HepG2 (cell line): ENCODE measurements around the gene TMCC1. TPM values are rescaled to one million over a fixed set of nuclear protein-coding genes. Genes with fewer than 3 reads are reported as not detected.

Source experiments
- CCDC6 ChIP-seq: sonication (generic); formaldehyde crosslinking; IDR thresholded peaks from 2 replicates; pipeline ENCODE4 v1.8.1; 2022; ENCODE audit warnings: mild to moderate bottlenecking, missing genetic modification reagents, moderate library complexity
- CEBPB ChIP-seq: IDR thresholded peaks from 2 replicates; pipeline ENCODE4 v1.6.1; 2011; ENCODE audit warnings: low read depth, low read length, improper control_type of control experiment, borderline replicate concordance
- CEBPG ChIP-seq: IDR thresholded peaks from 2 replicates; pipeline ENCODE4 v1.6.1; 2016
- ERF ChIP-seq: IDR thresholded peaks from 2 replicates; pipeline ENCODE4 v1.6.1; 2018; ENCODE audit warnings: missing biosample characterization, missing genetic modification reagents
- GTF3A ChIP-seq: sonication (generic); formaldehyde crosslinking; conservative IDR thresholded peaks from 2 replicates; pipeline ENCODE4 v1.4.0; 2020; ENCODE audit warnings: mild to moderate bottlenecking, missing genetic modification reagents
- HNRNPL ChIP-seq: fragments of 200-400 bp; formaldehyde crosslinking; IDR thresholded peaks from 2 replicates; pipeline ENCODE4 v1.6.1; 2017; ENCODE audit warnings: mild to moderate bottlenecking, low read depth, low read length
- HNRNPUL1 ChIP-seq: fragments of 200-400 bp; formaldehyde crosslinking; IDR thresholded peaks from 2 replicates; pipeline ENCODE4 v1.6.1; 2017; ENCODE audit warnings: low read depth, mild to moderate bottlenecking, low read length, moderate library complexity
- PHF21A ChIP-seq: sonication (generic); formaldehyde crosslinking; IDR thresholded peaks from 2 replicates; pipeline ENCODE4 v1.5.0; 2020; ENCODE audit warnings: mild to moderate bottlenecking, missing genetic modification reagents
- RFX5 ChIP-seq: IDR thresholded peaks from 2 replicates; pipeline ENCODE4 v1.6.1; 2011; ENCODE audit warnings: low read depth, low read length, improper control_type of control experiment
- SAP130 ChIP-seq: IDR thresholded peaks from 2 replicates; pipeline ENCODE4 v1.6.1; 2016; ENCODE audit warnings: low read depth
- SUZ12 ChIP-seq: fragments of 150-350 bp; IDR thresholded peaks from 2 replicates; pipeline ENCODE4 v1.6.1; 2014; ENCODE audit warnings: low read depth, low read length
- ZBTB7A ChIP-seq: sonication (generic); formaldehyde crosslinking; IDR thresholded peaks from 2 replicates; pipeline ENCODE4 v1.8.0; 2022; ENCODE audit warnings: mild to moderate bottlenecking, missing genetic modification reagents
- ZNF180 ChIP-seq: sonication (generic); formaldehyde crosslinking; IDR thresholded peaks from 2 replicates; pipeline ENCODE4 v1.4.0; 2020; ENCODE audit warnings: low read depth, missing genetic modification reagents, borderline replicate concordance
- ZNF20 ChIP-seq: sonication (generic); formaldehyde crosslinking; IDR thresholded peaks from 2 replicates; pipeline ENCODE4 v1.4.0; 2020; ENCODE audit warnings: mild to moderate bottlenecking, moderate library complexity, missing genetic modification reagents
- ZNF256 ChIP-seq: sonication (generic); formaldehyde crosslinking; conservative IDR thresholded peaks from 2 replicates; pipeline ENCODE4 v1.4.0; 2020; ENCODE audit warnings: missing genetic modification reagents
- ZNF510 ChIP-seq: sonication (generic); formaldehyde crosslinking; IDR thresholded peaks from 2 replicates; pipeline ENCODE4 v1.4.0; 2020; ENCODE audit warnings: low read depth, mild to moderate bottlenecking, missing genetic modification reagents
- ZNF598 ChIP-seq: sonication (generic); formaldehyde crosslinking; IDR thresholded peaks from 2 replicates; pipeline ENCODE4 v1.5.1; 2020; ENCODE audit warnings: mild to moderate bottlenecking, missing genetic modification reagents, borderline replicate concordance
- ZNF7 ChIP-seq: IDR thresholded peaks from 2 replicates; pipeline ENCODE4 v1.6.1; 2016; ENCODE audit warnings: missing biosample characterization, missing genetic modification reagents
- ZNF703 ChIP-seq: sonication (generic); formaldehyde crosslinking; IDR thresholded peaks from 2 replicates; pipeline ENCODE4 v1.5.1; 2020; ENCODE audit warnings: missing genetic modification reagents, mild to moderate bottlenecking, moderate library complexity, borderline replicate concordance
- ZNF883 ChIP-seq: sonication (generic); formaldehyde crosslinking; IDR thresholded peaks from 2 replicates; pipeline ENCODE4 v1.5.1; 2020; ENCODE audit warnings: mild to moderate bottlenecking, missing genetic modification reagents; ENCODE audit errors: not compliant biosample characterization
- ZNF891 ChIP-seq: sonication (generic); formaldehyde crosslinking; IDR thresholded peaks from 2 replicates; pipeline ENCODE4 v1.5.0; 2020; ENCODE audit warnings: mild to moderate bottlenecking, missing genetic modification reagents
- polyA plus RNA-seq, 8 experiments: library from polyadenylated mRNA; depleted of rRNA in 3 of 8; stranded (reverse) in 7 of 8; unstranded in 1 of 8; fragments of >200 nt; fragmentation: Illumina TruSeq in 4 of 8; extraction: Trizol in 4 of 8; gene quantifications; 2 replicates each; pipeline versions ENCODE4 v1.2.1 to v1.2.3, GENCODE V29; 2011 to 2016; ENCODE audit warnings: low read depth in 4 of 8, missing spikeins in 1 of 8, mixed read lengths in 1 of 8; ENCODE audit not compliant: insufficient read depth in 1 of 8
- total RNA-seq, 5 experiments: library from RNA; depleted of rRNA; stranded (reverse); fragments of >200 nt; fragmentation: Illumina TruSeq; extraction: Trizol; gene quantifications; 2 replicates each; pipeline ENCODE4 v1.2.3, GENCODE V29; 2016; ENCODE audit warnings: low read depth in 1 of 5
- TF ChIP-seq, protein P1 (sequence below): sonication (generic); formaldehyde crosslinking; IDR thresholded peaks from 2 replicates; pipeline ENCODE4 v1.4.0; 2020; ENCODE audit warnings: missing genetic modification reagents, borderline replicate concordance
- TF ChIP-seq, protein P2 (sequence below): sonication (generic); formaldehyde crosslinking; IDR thresholded peaks from 2 replicates; pipeline ENCODE4 v1.5.1; 2020; ENCODE audit warnings: mild to moderate bottlenecking, missing genetic modification reagents, moderate library complexity
- TF ChIP-seq, protein P3 (sequence below): sonication (generic); formaldehyde crosslinking; IDR thresholded peaks from 2 replicates; pipeline ENCODE4 v1.5.1; 2020; ENCODE audit warnings: missing genetic modification reagents, mild to moderate bottlenecking, borderline replicate concordance
- TF ChIP-seq, protein P4 (sequence below): sonication (generic); formaldehyde crosslinking; IDR thresholded peaks from 2 replicates; pipeline ENCODE4 v1.5.1; 2020; ENCODE audit warnings: missing genetic modification reagents, mild to moderate bottlenecking, borderline replicate concordance

The TMCC1 gene
- total and polyA plus RNA-seq, 2 of the 13 experiments (the other 11 are each of a cell fraction or from before 2014, with no cell fraction given), result 12.1 to 264 TPM

DNA sequence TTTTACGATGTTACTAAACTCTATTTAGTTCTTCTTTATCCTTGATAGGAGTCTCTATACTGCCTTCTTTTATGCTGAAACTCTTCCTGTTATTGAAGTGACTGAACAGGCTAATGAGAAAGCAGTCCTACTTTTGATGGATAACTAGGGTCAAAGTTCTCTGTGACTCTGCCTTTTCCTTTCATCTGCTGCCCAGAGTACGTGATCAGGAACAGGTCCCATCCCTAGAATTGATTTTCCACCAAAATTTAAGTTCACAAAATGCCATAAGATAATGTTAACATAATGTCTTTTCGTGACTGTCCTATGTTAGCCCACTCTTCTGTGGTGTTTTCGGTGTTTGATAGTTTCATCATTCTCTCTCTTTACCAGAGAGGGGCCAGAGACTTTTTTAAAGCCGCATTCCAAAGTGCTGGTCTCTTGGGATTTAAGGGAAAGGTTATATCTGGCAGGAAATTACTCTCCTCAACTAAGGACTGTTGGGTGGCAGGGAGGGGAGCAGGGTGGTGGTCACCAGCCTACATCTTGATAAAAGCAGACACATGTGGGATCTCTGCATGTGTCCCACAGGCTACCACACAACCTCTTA is 236.8 kb downstream of the TMCC1 start (continued):
- TF ChIP-seq ZNF7 (CRISPR knock-in tag), result no peak
- TF ChIP-seq ZNF180 (CRISPR knock-in tag), result no peak
- TF ChIP-seq ZBTB7A, result no peak
- peak; percentile 88 for TF ChIP-seq SAP130 (CRISPR knock-in tag)
- TF ChIP-seq PHF21A, result peak; percentile 91
- 0 out of 2 replicates have a peak, but pooled peaks have one; percentile 10 for TF ChIP-seq ZNF20 (CRISPR knock-in tag)
- TF ChIP-seq GTF3A, result no peak
- TF ChIP-seq, protein P1, sequence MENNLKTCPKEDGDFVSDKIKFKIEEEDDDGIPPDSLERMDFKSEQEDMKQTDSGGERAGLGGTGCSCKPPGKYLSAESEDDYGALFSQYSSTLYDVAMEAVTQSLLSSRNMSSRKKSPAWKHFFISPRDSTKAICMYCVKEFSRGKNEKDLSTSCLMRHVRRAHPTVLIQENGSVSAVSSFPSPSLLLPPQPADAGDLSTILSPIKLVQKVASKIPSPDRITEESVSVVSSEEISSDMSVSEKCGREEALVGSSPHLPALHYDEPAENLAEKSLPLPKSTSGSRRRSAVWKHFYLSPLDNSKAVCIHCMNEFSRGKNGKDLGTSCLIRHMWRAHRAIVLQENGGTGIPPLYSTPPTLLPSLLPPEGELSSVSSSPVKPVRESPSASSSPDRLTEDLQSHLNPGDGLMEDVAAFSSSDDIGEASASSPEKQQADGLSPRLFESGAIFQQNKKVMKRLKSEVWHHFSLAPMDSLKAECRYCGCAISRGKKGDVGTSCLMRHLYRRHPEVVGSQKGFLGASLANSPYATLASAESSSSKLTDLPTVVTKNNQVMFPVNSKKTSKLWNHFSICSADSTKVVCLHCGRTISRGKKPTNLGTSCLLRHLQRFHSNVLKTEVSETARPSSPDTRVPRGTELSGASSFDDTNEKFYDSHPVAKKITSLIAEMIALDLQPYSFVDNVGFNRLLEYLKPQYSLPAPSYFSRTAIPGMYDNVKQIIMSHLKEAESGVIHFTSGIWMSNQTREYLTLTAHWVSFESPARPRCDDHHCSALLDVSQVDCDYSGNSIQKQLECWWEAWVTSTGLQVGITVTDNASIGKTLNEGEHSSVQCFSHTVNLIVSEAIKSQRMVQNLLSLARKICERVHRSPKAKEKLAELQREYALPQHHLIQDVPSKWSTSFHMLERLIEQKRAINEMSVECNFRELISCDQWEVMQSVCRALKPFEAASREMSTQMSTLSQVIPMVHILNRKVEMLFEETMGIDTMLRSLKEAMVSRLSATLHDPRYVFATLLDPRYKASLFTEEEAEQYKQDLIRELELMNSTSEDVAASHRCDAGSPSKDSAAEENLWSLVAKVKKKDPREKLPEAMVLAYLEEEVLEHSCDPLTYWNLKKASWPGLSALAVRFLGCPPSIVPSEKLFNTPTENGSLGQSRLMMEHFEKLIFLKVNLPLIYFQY (CRISPR knock-in tag), result peak; percentile 52; the same call in 1 of the 2 replicates
- peak; percentile 63 for TF ChIP-seq CEBPG
- TF ChIP-seq SUZ12, result no peak
- TF ChIP-seq, protein P2, sequence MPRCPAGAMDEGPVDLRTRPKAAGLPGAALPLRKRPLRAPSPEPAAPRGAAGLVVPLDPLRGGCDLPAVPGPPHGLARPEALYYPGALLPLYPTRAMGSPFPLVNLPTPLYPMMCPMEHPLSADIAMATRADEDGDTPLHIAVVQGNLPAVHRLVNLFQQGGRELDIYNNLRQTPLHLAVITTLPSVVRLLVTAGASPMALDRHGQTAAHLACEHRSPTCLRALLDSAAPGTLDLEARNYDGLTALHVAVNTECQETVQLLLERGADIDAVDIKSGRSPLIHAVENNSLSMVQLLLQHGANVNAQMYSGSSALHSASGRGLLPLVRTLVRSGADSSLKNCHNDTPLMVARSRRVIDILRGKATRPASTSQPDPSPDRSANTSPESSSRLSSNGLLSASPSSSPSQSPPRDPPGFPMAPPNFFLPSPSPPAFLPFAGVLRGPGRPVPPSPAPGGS (CRISPR knock-in tag), result no peak
- TF ChIP-seq ZNF598 (CRISPR knock-in tag), result no peak
- TF ChIP-seq, protein P3, sequence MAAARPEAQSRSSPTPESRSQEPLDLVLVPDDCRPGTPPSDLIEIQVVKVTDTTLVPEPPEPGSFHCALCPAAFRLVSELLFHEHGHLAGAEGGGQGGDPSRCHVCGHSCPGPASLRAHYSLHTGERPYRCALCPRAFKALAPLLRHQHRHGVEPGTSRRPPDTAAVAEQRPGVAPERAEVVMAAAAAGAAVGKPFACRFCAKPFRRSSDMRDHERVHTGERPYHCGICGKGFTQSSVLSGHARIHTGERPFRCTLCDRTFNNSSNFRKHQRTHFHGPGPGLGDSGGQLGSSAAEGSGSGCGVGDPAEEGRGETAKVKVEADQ, result no peak
- no peak for TF ChIP-seq ZNF883 (CRISPR knock-in tag)
- TF ChIP-seq CEBPB, result no peak
- no peak for TF ChIP-seq ZNF256 (CRISPR knock-in tag)
- TF ChIP-seq ZNF891 (CRISPR knock-in tag), result no peak
- no peak for TF ChIP-seq ZNF703 (CRISPR knock-in tag)
- TF ChIP-seq RFX5, result no peak
- TF ChIP-seq ERF (CRISPR knock-in tag), result peak; percentile 66; the same call in 1 of the 2 replicates
- TF ChIP-seq ZNF510 (CRISPR knock-in tag), result no peak
- no peak for TF ChIP-seq HNRNPUL1
- TF ChIP-seq, protein P4, sequence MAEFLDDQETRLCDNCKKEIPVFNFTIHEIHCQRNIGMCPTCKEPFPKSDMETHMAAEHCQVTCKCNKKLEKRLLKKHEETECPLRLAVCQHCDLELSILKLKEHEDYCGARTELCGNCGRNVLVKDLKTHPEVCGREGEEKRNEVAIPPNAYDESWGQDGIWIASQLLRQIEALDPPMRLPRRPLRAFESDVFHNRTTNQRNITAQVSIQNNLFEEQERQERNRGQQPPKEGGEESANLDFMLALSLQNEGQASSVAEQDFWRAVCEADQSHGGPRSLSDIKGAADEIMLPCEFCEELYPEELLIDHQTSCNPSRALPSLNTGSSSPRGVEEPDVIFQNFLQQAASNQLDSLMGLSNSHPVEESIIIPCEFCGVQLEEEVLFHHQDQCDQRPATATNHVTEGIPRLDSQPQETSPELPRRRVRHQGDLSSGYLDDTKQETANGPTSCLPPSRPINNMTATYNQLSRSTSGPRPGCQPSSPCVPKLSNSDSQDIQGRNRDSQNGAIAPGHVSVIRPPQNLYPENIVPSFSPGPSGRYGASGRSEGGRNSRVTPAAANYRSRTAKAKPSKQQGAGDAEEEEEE (CRISPR knock-in tag), result no peak
- TF ChIP-seq HNRNPL, result no peak
- TF ChIP-seq CCDC6 (CRISPR knock-in tag), result no peak
